ENCODE results near the gene SIDT2. TPM values are rescaled to one million over a fixed set of nuclear protein-coding genes. Genes with fewer than 3 reads are reported as not detected.

SIDT2 gene
- total RNA-seq, 1 experiment from 2014 or later, result 47.6 TPM

- no peak overlapping the region for H3K4me3 ChIP-seq (ENCODE audit: low read depth in 2 of 2, low read length in 2 of 2)
- H3K9me3 ChIP-seq (ENCODE audit: control insufficient read depth, insufficient read depth, low read depth, low read length), result no peaks in the 10 kb centered on the region
- ATAC-seq (peak; percentile 93), DNase-seq (ENCODE audit: low read depth, low spot score) (peak; percentile 43)
- peak; percentile 94 for TF ChIP-seq CTCF (IDR thresholded peaks at IDR 0.05)
- TF ChIP-seq POLR2AphosphoS5 (IDR thresholded peaks at IDR 0.05; ENCODE audit: low read depth, low read length), result no peak
- H3K4me1 ChIP-seq (ENCODE audit: control insufficient read depth, insufficient read depth, low read length), result peaks cover 12% of the 10 kb centered on the region
- intact Hi-C loops (cut with micrococcal nuclease; ENCODE audit: unreplicated experiment) (loop anchor here (10.0 kb wide), 2 partner anchors 52 to 342 kb away; partner anchors contain the start of gene SIDT2), in situ Hi-C loops (cut with HindIII; ENCODE audit: low pct_unique_long_range_greater_than_20kb, low sequenced_read_pairs) (no loop called here)
- H3K27ac ChIP-seq (ENCODE audit: low read length), result no peak overlapping the region
- POLR2A ChIA-PET, result interaction anchor here (0.5 kb wide), 1 partner anchor 118 kb away, joined by 5 read pairs; no protein-coding TSS in a partner anchor
- no peaks in the 10 kb centered on the region; the same call in 1 of the 2 replicates for H3K36me3 ChIP-seq (ENCODE audit: control insufficient read depth, insufficient read depth, low read length)
- CTCF ChIA-PET, result interaction anchor here (0.5 to 1.8 kb wide), 9 partner anchors 11 to 458 kb away, joined by 3 to 12 read pairs (median 4); partner anchors contain the start of gene APOA5
- BruUV-seq (replicated peaks), result no TSS peak
- H3K27me3 ChIP-seq (ENCODE audit: control insufficient read depth, insufficient read depth, low read length), result no peaks in the 10 kb centered on the region
Measured at GRCh38 chr11:117226388-117227385, 48.1 kb downstream of the SIDT2 start.

- in situ Hi-C loops (cut with HindIII; ENCODE audit: low pct_unique_long_range_greater_than_20kb, low sequenced_read_pairs) (no loop called here), intact Hi-C loops (cut with micrococcal nuclease; ENCODE audit: unreplicated experiment) (loop anchor here (10.0 kb wide), 2 partner anchors 53 to 343 kb away; partner anchors contain the start of gene SIDT2)
- Histone ChIP-seq H3K4me1 (ENCODE audit: control insufficient read depth, insufficient read depth, low read length) (peaks cover 12% of the 10 kb centered on the region), H3K9me3 (ENCODE audit: control insufficient read depth, insufficient read depth, low read depth, low read length) (no peaks in the 10 kb centered on the region), H3K36me3 (ENCODE audit: control insufficient read depth, insufficient read depth, low read length) (no peaks in the 10 kb centered on the region; the same call in 1 of the 2 replicates), H3K27ac (ENCODE audit: low read length) (no peak overlapping the region), H3K27me3 (ENCODE audit: control insufficient read depth, insufficient read depth, low read length) (no peaks in the 10 kb centered on the region), H3K4me3 (ENCODE audit: low read depth in 2 of 2, low read length in 2 of 2) (no peak overlapping the region)
- no TSS peak for BruUV-seq (replicated peaks)
- TF ChIP-seq SIN3A (IDR thresholded peaks at IDR 0.05; ENCODE audit: borderline replicate concordance, insufficient read depth, low read depth, low read length), result no peak
- ATAC-seq, result no peak
- CTCF ChIA-PET, result no interaction called here
- no peak for DNase-seq (ENCODE audit: low read depth, low spot score)
- POLR2A ChIA-PET, result no interaction called here
Measured at GRCh38 chr11:117228091-117228490, 49.5 kb downstream of the SIDT2 start.

- TF ChIP-seq REST (IDR thresholded peaks at IDR 0.05; ENCODE audit: insufficient read depth in 1 of 2, low read depth in 2 of 2, low read length in 1 of 2), result no peak
- no peak for TF ChIP-seq POLR2AphosphoS5 (IDR thresholded peaks at IDR 0.05; ENCODE audit: low read depth, low read length)
- TF ChIP-seq SIN3A (IDR thresholded peaks at IDR 0.05; ENCODE audit: borderline replicate concordance, insufficient read depth, low read depth, low read length), result no peak
- TF ChIP-seq TCF7L2 (IDR thresholded peaks at IDR 0.05; ENCODE audit: low read depth, low read length), result no peak
- no peak for TF ChIP-seq CTCF (IDR thresholded peaks at IDR 0.05)
- no peak for ATAC-seq
- Histone ChIP-seq H3K4me3 (ENCODE audit: low read depth in 2 of 2, low read length in 2 of 2) (no peak overlapping the region), H3K36me3 (ENCODE audit: control insufficient read depth, insufficient read depth, low read length) (no peaks in the 10 kb centered on the region; the same call in none of the 2 replicates), H3K27me3 (ENCODE audit: control insufficient read depth, insufficient read depth, low read length) (no peaks in the 10 kb centered on the region), H3K27ac (ENCODE audit: low read length) (no peak overlapping the region), H3K4me1 (ENCODE audit: control insufficient read depth, insufficient read depth, low read length) (peaks cover 25% of the 10 kb centered on the region), H3K9me3 (ENCODE audit: control insufficient read depth, insufficient read depth, low read depth, low read length) (no peaks in the 10 kb centered on the region)
- CTCF ChIA-PET, result no interaction called here
- POLR2A ChIA-PET, result no interaction called here
- no TSS peak for BruUV-seq (replicated peaks)
- no peak for DNase-seq (ENCODE audit: low read depth, low spot score)
- intact Hi-C loops (cut with micrococcal nuclease; ENCODE audit: unreplicated experiment), result loop anchor here (10.0 kb wide), 2 partner anchors 55 to 345 kb away; partner anchors contain the start of gene SIDT2
- in situ Hi-C loops (cut with HindIII; ENCODE audit: low pct_unique_long_range_greater_than_20kb, low sequenced_read_pairs), result no loop called here
Measured at GRCh38 chr11:117229411-117229810, 50.9 kb downstream of the SIDT2 start.

Data from Panc1 (cell line).